Measurements from ENCODE around the gene GIMAP2. TPM values are rescaled to one million over a fixed set of nuclear protein-coding genes. Genes with fewer than 3 reads are reported as not detected.
A peak's percentile ranks its signal among the peaks of the same experiment; 100 is the strongest.

The GIMAP2 gene
- total and polyA plus RNA-seq, 9 of the 15 experiments (the other 6 are each of a cell fraction or from before 2014, with no cell fraction given), result 0.37 to 1.8 (median 1.2) TPM

GRCh38 chr7:150688630-150689029 is 3.1 kb downstream of the GIMAP2 start:
- H4K20me1 ChIP-seq (replicated peaks; ENCODE audit: control insufficient read depth, insufficient read depth, low read length), result no peaks in the 10 kb centered on the region
- ATAC-seq, result peak; percentile 55

More at GRCh38 chr7:150688630-150689029, 3.1 kb downstream of the GIMAP2 start:
- H3K36me3 ChIP-seq (ENCODE audit: control insufficient read depth, insufficient read depth, low read length), result no peaks in the 10 kb centered on the region
- H3K27ac ChIP-seq (ENCODE audit: extremely low read depth, low read depth, low read length), result no peak overlapping the region
- H2AFZ ChIP-seq (ENCODE audit: low read depth, low read length), result no peak overlapping the region
- H3K4me1 ChIP-seq (replicated peaks in 1 of 2; ENCODE audit: control insufficient read depth in 2 of 2, insufficient read depth in 2 of 2, low read length in 2 of 2), result no peaks in the 10 kb centered on the region
- POLR2A ChIA-PET, result no interaction called here
- H3K79me2 ChIP-seq (ENCODE audit: control insufficient read depth, insufficient read depth, low read length), result no peaks in the 10 kb centered on the region
- intact Hi-C loops (cut with micrococcal nuclease) (no loop called here), in situ Hi-C loops (cut with MboI) (no loop called here)
- H3K9me1 ChIP-seq (ENCODE audit: control insufficient read depth, insufficient read depth, low read length), result no peaks in the 10 kb centered on the region
- CTCF ChIA-PET (ENCODE audit: low intra/inter-chr PET ratio), result no interaction called here
- H3K27me3 ChIP-seq (ENCODE audit: control insufficient read depth in 2 of 2, insufficient read depth in 2 of 2, low read length in 2 of 2), result peaks cover 8 to 16% of the 10 kb centered on the region in 2 experiments; a peak in 3 of 5 replicates
- 4% methylated on average over 6 of the region's 6 CpGs for WGBS (ENCODE audit: insufficient coverage, low coverage, missing lambda C conversion rate)
- TF ChIP-seq JUNB (CRISPR knock-in tag; conservative IDR thresholded peaks at IDR 0.05) (no peak), CTCF (IDR thresholded peaks at IDR 0.05 in 2 of 3, conservative IDR thresholded peaks at IDR 0.05 in 1 of 3; ENCODE audit: insufficient read depth in 2 of 3, low read depth in 1 of 3, low read length in 3 of 3) (peak in 1 of 3 experiments; percentile 33; a peak in 2 of 6 replicates)
- H3K9ac ChIP-seq (ENCODE audit: insufficient read depth in 1 of 2, low read depth in 2 of 2, low read length in 2 of 2), result no peak overlapping the region
- FAIRE-seq (no peak), DNase-seq (ENCODE audit: extremely low read depth in 1 of 4, low spot score in 3 of 4) (no peak)
- no peaks in the 10 kb centered on the region for H3K9me3 ChIP-seq (replicated peaks; ENCODE audit: control insufficient read depth, insufficient read depth, low read depth, low read length)
- no TSS peak for BruUV-seq (replicated peaks)
- H3K4me3 ChIP-seq, result no peak overlapping the region
- H3K4me2 ChIP-seq (ENCODE audit: insufficient read depth, low read length), result no peak overlapping the region

All from K562 (cell line).